ENCODE results near the gene MAPKBP1.

Gene MAPKBP1

GRCh38 chr15:41746802-41747201 lies 27.5 kb upstream of the MAPKBP1 start:
- no peak overlapping the region for H3K4me3 ChIP-seq (ENCODE audit: low read depth, low read length)
- no peak for TF ChIP-seq CTCF (IDR thresholded peaks at IDR 0.05; ENCODE audit: low read depth, low read length)

- no peak for TF ChIP-seq CTCF (IDR thresholded peaks at IDR 0.05; ENCODE audit: low read depth, low read length)
- no peak overlapping the region for H3K4me3 ChIP-seq (ENCODE audit: low read depth, low read length)
Observed at GRCh38 chr15:41756198-41756597, 18.1 kb upstream of the MAPKBP1 start.

GRCh38 chr15:41772720-41773331 lies 1.5 kb upstream of the MAPKBP1 start:
- H3K4me3 ChIP-seq (ENCODE audit: low read depth, low read length), result no peak overlapping the region; the same call in 1 of the 2 replicates

GRCh38 chr15:41773332-41773728 lies 954 bp upstream of the MAPKBP1 start:
- no peak for TF ChIP-seq CTCF (IDR thresholded peaks at IDR 0.05; ENCODE audit: low read depth, low read length)
- peak overlapping the region; percentile 75 for H3K4me3 ChIP-seq (ENCODE audit: low read depth, low read length)

More at GRCh38 chr15:41772720-41773331, 1.5 kb upstream of the MAPKBP1 start:
- TF ChIP-seq CTCF (IDR thresholded peaks at IDR 0.05; ENCODE audit: low read depth, low read length), result peak; percentile 67

- peak overlapping the region; percentile 75 for H3K4me3 ChIP-seq (ENCODE audit: low read depth, low read length)
- no peak for TF ChIP-seq CTCF (IDR thresholded peaks at IDR 0.05; ENCODE audit: low read depth, low read length)
Observed at GRCh38 chr15:41773729-41774061, 589 bp upstream of the MAPKBP1 start.

GRCh38 chr15:41774882-41775417 lies 666 bp downstream of the MAPKBP1 start:
- peak overlapping the region; percentile 75 for H3K4me3 ChIP-seq (ENCODE audit: low read depth, low read length)
- no peak for TF ChIP-seq CTCF (IDR thresholded peaks at IDR 0.05; ENCODE audit: low read depth, low read length)

GRCh38 chr15:41775651-41776050 lies 1.4 kb downstream of the MAPKBP1 start:
- TF ChIP-seq CTCF (IDR thresholded peaks at IDR 0.05; ENCODE audit: low read depth, low read length), result no peak
- peak overlapping the region; percentile 75 for H3K4me3 ChIP-seq (ENCODE audit: low read depth, low read length)
